Neural progenitor cell (in vitro differentiated cells): ENCODE measurements around the gene RNF214. TPM values are rescaled to one million over a fixed set of nuclear protein-coding genes. Genes with fewer than 3 reads are reported as not detected.

Source experiments
- DNase-seq: peaks from one replicate; pipeline ENCODE4 v3.0.0-alpha.2; 2016; ENCODE audit warnings: low spot score
- H2AFZ ChIP-seq: fragments of 200-600 bp; sonication (generic); replicated peaks from 2 replicates; pipeline ENCODE4 v1.6.1; 2016; ENCODE audit warnings: antibody characterized with exemption
- H3F3A ChIP-seq: fragments of 200-600 bp; sonication (generic); 2 replicates; pipeline ENCODE4 v1.6.1; 2016; ENCODE audit warnings: antibody characterized with exemption, low read depth
- H3K27ac ChIP-seq: fragments of 200-600 bp; sonication (generic); 2 replicates; pipeline ENCODE4 v1.5.1; 2016; ENCODE audit warnings: mild to moderate bottlenecking
- H3K27me3 ChIP-seq: fragments of 200-600 bp; sonication (generic); 2 replicates; pipeline ENCODE4 v1.6.1; 2016; ENCODE audit warnings: mild to moderate bottlenecking, moderate library complexity
- H3K36me3 ChIP-seq: fragments of 200-600 bp; sonication (generic); 2 replicates; pipeline ENCODE4 v1.5.1; 2016
- H3K4me1 ChIP-seq: fragments of 200-600 bp; sonication (generic); 2 replicates; pipeline ENCODE4 v1.6.1; 2016; ENCODE audit warnings: mixed run types
- H3K4me2 ChIP-seq: fragments of 200-600 bp; sonication (generic); 2 replicates; pipeline ENCODE4 v1.6.1; 2016
- H3K4me3 ChIP-seq: fragments of 200-600 bp; sonication (generic); 2 replicates; pipeline ENCODE4 v1.5.1; 2016
- H3K79me2 ChIP-seq: fragments of 200-600 bp; sonication (generic); 2 replicates; pipeline ENCODE4 v1.6.1; 2016; ENCODE audit warnings: low read depth
- H3K9ac ChIP-seq: fragments of 200-600 bp; sonication (generic); 2 replicates; pipeline ENCODE4 v1.6.1; 2016
- H3K9me3 ChIP-seq: fragments of 200-600 bp; sonication (generic); 2 replicates; pipeline ENCODE4 v1.5.1; 2016; ENCODE audit warnings: low read depth
- H4K20me1 ChIP-seq: fragments of 200-600 bp; sonication (generic); 2 replicates; pipeline ENCODE4 v1.6.1; 2016; ENCODE audit warnings: low read depth
- H3K27ac Mint-ChIP-seq: 3 replicates; pipeline ENCODE4 v1.8.0; 2021; ENCODE audit warnings: mixed read lengths
- H3K27me3 Mint-ChIP-seq: 2 replicates; pipeline ENCODE4 v1.8.0; 2022; ENCODE audit warnings: low read depth, mild to moderate bottlenecking, inconsistent platforms, moderate library complexity, mixed read lengths; ENCODE audit not compliant: insufficient read depth
- H3K36me3 Mint-ChIP-seq: 3 replicates; pipeline ENCODE4 v1.8.0; 2021; ENCODE audit warnings: mixed read lengths
- H3K4me1 Mint-ChIP-seq: 3 replicates; pipeline ENCODE4 v1.8.0; 2021; ENCODE audit warnings: mixed read lengths
- H3K4me3 Mint-ChIP-seq: 3 replicates; pipeline ENCODE4 v1.8.0; 2021; ENCODE audit warnings: mild to moderate bottlenecking, moderate library complexity, mixed read lengths
- H3K9me3 Mint-ChIP-seq: 3 replicates; pipeline ENCODE4 v1.8.0; 2020; ENCODE audit warnings: mixed read lengths
- EZH2 ChIP-seq: fragments of 200-600 bp; sonication (generic); IDR thresholded peaks from 2 replicates; pipeline ENCODE4 v1.6.1; 2017; ENCODE audit warnings: antibody characterized with exemption, mild to moderate bottlenecking, moderate library complexity
- EZH2phosphoT487 ChIP-seq: fragments of 200-600 bp; sonication (generic); IDR thresholded peaks from 2 replicates; pipeline ENCODE4 v1.6.1; 2017; ENCODE audit warnings: antibody characterized with exemption
- total RNA-seq: library from RNA; depleted of rRNA; stranded (reverse); fragments of >200 nt; gene quantifications from 2 replicates; pipeline ENCODE4 v1.2.3, GENCODE V29; 2015; ENCODE audit warnings: low replicate concordance
- TF ChIP-seq, protein P1 (sequence below): fragments of 200-600 bp; sonication (generic); IDR thresholded peaks from 2 replicates; pipeline ENCODE4 v1.5.1; 2017; ENCODE audit warnings: antibody characterized with exemption, mild to moderate bottlenecking

Gene RNF214
- total RNA-seq, 1 donor from 2014 or later, result 43.6 TPM

DNA sequence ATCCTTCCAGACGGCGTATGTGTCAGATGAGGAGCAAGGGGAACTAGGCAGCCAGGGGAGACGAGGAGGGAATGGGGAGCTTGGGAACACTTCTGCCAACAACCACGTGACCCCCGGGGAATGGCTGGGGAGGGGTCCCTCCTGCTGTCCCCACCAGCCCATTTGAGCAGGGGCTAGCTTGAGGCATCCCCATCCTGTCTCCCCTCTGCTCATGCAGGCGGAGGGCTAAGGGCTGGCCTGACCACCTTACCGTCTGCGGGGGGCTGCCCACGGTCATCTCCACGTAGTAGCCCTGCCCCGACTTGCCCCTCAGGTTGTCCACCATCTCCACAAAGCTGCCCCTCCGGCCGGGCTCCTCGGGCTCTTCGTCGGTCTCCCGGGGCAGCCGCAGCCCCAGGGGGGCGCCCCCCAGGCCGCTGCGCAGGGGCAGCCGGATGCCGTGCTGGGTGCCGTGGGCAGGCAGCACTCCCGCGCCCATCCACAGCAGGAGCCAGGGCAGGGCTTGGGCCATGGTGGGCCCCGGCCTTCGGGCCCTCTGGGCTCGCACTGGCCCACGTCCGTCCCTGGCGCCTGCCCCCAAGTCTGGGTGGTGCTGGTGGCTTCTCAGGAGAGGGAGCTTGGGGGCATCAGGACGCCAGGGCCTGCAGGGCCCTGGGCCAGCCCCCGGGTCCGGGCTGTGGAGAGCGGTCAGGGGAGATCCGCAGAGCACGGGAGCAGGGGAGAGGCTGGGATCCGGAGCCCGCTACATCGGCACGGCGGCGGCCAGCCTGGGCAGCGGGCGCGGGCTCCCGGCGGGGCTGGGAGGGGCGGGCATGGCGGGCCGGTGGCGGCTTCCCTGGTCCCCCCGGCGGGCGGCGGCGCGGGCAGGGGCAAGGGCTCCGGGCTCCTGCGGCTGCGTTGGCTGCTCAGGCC is 83.1 kb downstream of the RNF214 start:
- H3K4me1 ChIP-seq, result peaks cover 18% of the 10 kb centered on the region
- peak overlapping the region; percentile 96 for H3K4me2 ChIP-seq
- H3K27ac ChIP-seq, result no peak overlapping the region
- peak overlapping the region; percentile 100 for H2AFZ ChIP-seq
- Mint-ChIP-seq H3K4me3 (peak overlapping the region; percentile 89), H3K4me1 (peaks cover 17% of the 10 kb centered on the region), H3K27ac (no peak overlapping the region), H3K9me3 (no peaks in the 10 kb centered on the region), H3K36me3 (no peaks in the 10 kb centered on the region), H3K27me3 (peaks cover 5% of the 10 kb centered on the region)
- TF ChIP-seq, protein P1, sequence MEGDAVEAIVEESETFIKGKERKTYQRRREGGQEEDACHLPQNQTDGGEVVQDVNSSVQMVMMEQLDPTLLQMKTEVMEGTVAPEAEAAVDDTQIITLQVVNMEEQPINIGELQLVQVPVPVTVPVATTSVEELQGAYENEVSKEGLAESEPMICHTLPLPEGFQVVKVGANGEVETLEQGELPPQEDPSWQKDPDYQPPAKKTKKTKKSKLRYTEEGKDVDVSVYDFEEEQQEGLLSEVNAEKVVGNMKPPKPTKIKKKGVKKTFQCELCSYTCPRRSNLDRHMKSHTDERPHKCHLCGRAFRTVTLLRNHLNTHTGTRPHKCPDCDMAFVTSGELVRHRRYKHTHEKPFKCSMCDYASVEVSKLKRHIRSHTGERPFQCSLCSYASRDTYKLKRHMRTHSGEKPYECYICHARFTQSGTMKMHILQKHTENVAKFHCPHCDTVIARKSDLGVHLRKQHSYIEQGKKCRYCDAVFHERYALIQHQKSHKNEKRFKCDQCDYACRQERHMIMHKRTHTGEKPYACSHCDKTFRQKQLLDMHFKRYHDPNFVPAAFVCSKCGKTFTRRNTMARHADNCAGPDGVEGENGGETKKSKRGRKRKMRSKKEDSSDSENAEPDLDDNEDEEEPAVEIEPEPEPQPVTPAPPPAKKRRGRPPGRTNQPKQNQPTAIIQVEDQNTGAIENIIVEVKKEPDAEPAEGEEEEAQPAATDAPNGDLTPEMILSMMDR, result no peak
- TF ChIP-seq EZH2 (no peak), EZH2phosphoT487 (no peak)
- no peaks in the 10 kb centered on the region for H3K36me3 ChIP-seq
- H3K9me3 ChIP-seq, result no peaks in the 10 kb centered on the region
- H3K4me3 ChIP-seq, result peak overlapping the region; percentile 79
- DNase-seq, result no peak
- peak overlapping the region; percentile 25 for H3K9ac ChIP-seq
- no peaks in the 10 kb centered on the region for H3K27me3 ChIP-seq
- no peaks in the 10 kb centered on the region for H4K20me1 ChIP-seq
- no peaks in the 10 kb centered on the region for H3K79me2 ChIP-seq
- H3F3A ChIP-seq, result no peaks in the 10 kb centered on the region

- Mint-ChIP-seq H3K9me3 (no peaks in the 10 kb centered on the region), H3K36me3 (no peaks in the 10 kb centered on the region), H3K4me3 (peak within 1 kb of the TSS; percentile 89), H3K4me1 (peaks cover 17% of the 10 kb centered on the region), H3K27me3 (peaks cover 3% of the 10 kb centered on the region), H3K27ac (no peak within 1 kb of the TSS)
- H3K9me3 ChIP-seq, result no peaks in the 10 kb centered on the region
- peak within 1 kb of the TSS; percentile 96 for H3K4me2 ChIP-seq
- no peaks in the 10 kb centered on the region for H3F3A ChIP-seq
- H3K79me2 ChIP-seq, result no peaks in the 10 kb centered on the region
- no peaks in the 10 kb centered on the region for H3K36me3 ChIP-seq
- H3K27me3 ChIP-seq, result no peaks in the 10 kb centered on the region
- no peak for TF ChIP-seq EZH2phosphoT487
- TF ChIP-seq, protein P1, result peak; percentile 52
- peak within 1 kb of the TSS; percentile 25 for H3K9ac ChIP-seq
- peak within 1 kb of the TSS; percentile 100 for H2AFZ ChIP-seq
- H3K4me3 ChIP-seq, result peak within 1 kb of the TSS; percentile 79
- H3K27ac ChIP-seq, result no peak within 1 kb of the TSS
- no peaks in the 10 kb centered on the region for H4K20me1 ChIP-seq
- H3K4me1 ChIP-seq, result peaks cover 18% of the 10 kb centered on the region
- DNase-seq, result peak; percentile 96
These were observed 83.9 kb downstream of the RNF214 start, which contains the start of gene BACE1 for GRCh38 chr11:117316197-117316961. TSS of gene BACE1 (minus strand) at chr11:117316256. CDS start at chr11:117315795, 461 bp downstream.

DNA sequence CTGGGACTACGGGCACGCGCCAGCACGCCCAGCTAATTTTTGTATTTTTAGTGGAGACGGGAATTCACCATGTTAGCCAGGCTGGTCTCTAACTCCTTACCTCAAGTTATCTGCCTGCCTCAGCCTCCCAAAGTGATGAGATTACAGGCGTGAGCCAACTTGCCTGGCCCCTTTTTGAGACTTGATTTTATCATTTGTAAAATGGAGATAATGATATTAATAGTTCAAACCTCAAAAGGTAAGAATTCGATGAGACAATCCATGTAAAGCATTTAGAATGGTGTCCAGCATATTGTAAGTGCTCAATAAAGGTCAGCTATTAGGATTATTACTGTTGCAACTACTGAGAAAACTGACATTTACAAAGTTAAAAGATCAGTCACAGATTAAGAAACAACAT is 86.3 kb downstream of the RNF214 start:
- no peak for DNase-seq
- H3K9ac ChIP-seq, result no peak overlapping the region
- Mint-ChIP-seq H3K36me3 (peaks cover 1% of the 10 kb centered on the region), H3K27me3 (peaks cover 2% of the 10 kb centered on the region), H3K9me3 (no peaks in the 10 kb centered on the region), H3K4me3 (no peak overlapping the region), H3K4me1 (peaks cover 17% of the 10 kb centered on the region), H3K27ac (no peak overlapping the region)
- H3K4me2 ChIP-seq, result no peak overlapping the region
- no peaks in the 10 kb centered on the region for H3K9me3 ChIP-seq
- TF ChIP-seq, protein P1, result no peak
- no peak for TF ChIP-seq EZH2
- TF ChIP-seq EZH2phosphoT487, result no peak
- no peak overlapping the region for H3K27ac ChIP-seq
- H3K4me1 ChIP-seq, result peaks cover 18% of the 10 kb centered on the region
- H3F3A ChIP-seq, result no peaks in the 10 kb centered on the region
- no peaks in the 10 kb centered on the region for H3K79me2 ChIP-seq
- no peaks in the 10 kb centered on the region for H4K20me1 ChIP-seq
- H3K4me3 ChIP-seq, result no peak overlapping the region
- H2AFZ ChIP-seq, result no peak overlapping the region
- no peaks in the 10 kb centered on the region for H3K27me3 ChIP-seq
- H3K36me3 ChIP-seq, result no peaks in the 10 kb centered on the region
